Mammary epithelial cell (primary cell): ENCODE data around the gene TCF4.

Source experiments
- CTCF ChIP-seq, 2 donors: IDR thresholded peaks in 1 of 2; conservative IDR thresholded peaks in 1 of 2; 2 replicates each; pipeline ENCODE4 v1.5.1; 2011 to 2012; ENCODE audit warnings: inconsistent platforms in 2 of 2, low read length in 2 of 2, mild to moderate bottlenecking in 2 of 2, control low read depth in 1 of 2, low read depth in 1 of 2; ENCODE audit not compliant: insufficient read depth in 1 of 2; ENCODE audit errors: extremely low read depth in 1 of 2
- EZH2 ChIP-seq: IDR thresholded peaks from 2 replicates; pipeline ENCODE4 v1.6.1; 2012; ENCODE audit warnings: low read length, inconsistent platforms, borderline replicate concordance

- TF ChIP-seq CTCF (conservative IDR thresholded peaks at IDR 0.05 in 1 of 2, IDR thresholded peaks at IDR 0.05 in 1 of 2; ENCODE audit: extremely low read depth in 1 of 2, insufficient read depth in 1 of 2, low read depth in 1 of 2, low read length in 2 of 2) (no peak), EZH2 (no peak)
Observed at GRCh38 chr18:55179425-55179824, 408.6 kb downstream of the TCF4 start.
